Mesothelial cell of epicardium (in vitro differentiated cells): ENCODE data around the gene SOX14. TPM values are rescaled to one million over a fixed set of nuclear protein-coding genes. Genes with fewer than 3 reads are reported as not detected.

ENCODE experiments used
- DNase-seq, 2 experiments: peaks; one replicate each; pipeline ENCODE4 v3.0.0; 2021; ENCODE audit warnings: low spot score in 2 of 2; ENCODE audit not compliant: unreplicated experiment in 2 of 2
- H3K27ac Mint-ChIP-seq: 2 replicates; pipeline ENCODE4 v1.8.0; 2021; ENCODE audit warnings: mixed read lengths
- H3K27me3 Mint-ChIP-seq: 2 replicates; pipeline ENCODE4 v1.8.0; 2021; ENCODE audit warnings: low read depth, mixed read lengths
- H3K36me3 Mint-ChIP-seq: 2 replicates; pipeline ENCODE4 v1.8.0; 2021; ENCODE audit warnings: mixed read lengths
- H3K4me1 Mint-ChIP-seq: 2 replicates; pipeline ENCODE4 v1.8.0; 2021; ENCODE audit warnings: mixed read lengths
- H3K4me3 Mint-ChIP-seq: 2 replicates; pipeline ENCODE4 v1.8.0; 2021; ENCODE audit warnings: mild to moderate bottlenecking, moderate library complexity, mixed read lengths
- H3K9me3 Mint-ChIP-seq: 2 replicates; pipeline ENCODE4 v1.8.0; 2021; ENCODE audit warnings: mixed read lengths
- total RNA-seq: library from RNA; stranded (reverse); gene quantifications from 3 replicates; pipeline ENCODE4 v1.2.1, GENCODE V29; 2021
- TF ChIP-seq, protein P1 (sequence below): fragments of 200-600 bp; sonication (generic); IDR thresholded peaks from one replicate; pipeline ENCODE4 v1.5.0; 2021; ENCODE audit warnings: antibody characterized with exemption; ENCODE audit not compliant: unreplicated experiment

SOX14 gene
- total RNA-seq, 1 donor from 2014 or later: 0.18 TPM

DNA sequence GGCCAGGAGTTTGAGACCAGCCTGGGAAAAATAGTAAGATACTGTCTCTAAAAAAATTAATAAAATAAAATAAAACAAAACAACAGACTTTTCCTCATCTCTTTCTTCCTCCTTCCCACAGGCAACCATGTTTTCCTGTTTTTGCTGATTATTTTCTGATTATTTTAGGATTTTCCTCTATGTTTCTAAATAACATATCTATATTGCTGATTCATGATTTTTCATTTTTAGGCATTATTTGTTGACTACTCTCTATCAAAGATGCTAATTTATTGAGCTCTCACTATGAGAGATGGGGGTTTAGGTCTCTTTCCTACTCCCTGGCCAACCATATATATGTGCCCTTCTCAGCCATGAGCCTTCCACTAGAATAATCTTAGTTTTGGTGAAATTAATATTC, 45.4 kb downstream of the SOX14 start:
- peaks cover 3% of the 10 kb centered on the region for H3K9me3 Mint-ChIP-seq
- DNase-seq: no peak
- no peak overlapping the region for H3K4me3 Mint-ChIP-seq
- TF ChIP-seq, protein P1, sequence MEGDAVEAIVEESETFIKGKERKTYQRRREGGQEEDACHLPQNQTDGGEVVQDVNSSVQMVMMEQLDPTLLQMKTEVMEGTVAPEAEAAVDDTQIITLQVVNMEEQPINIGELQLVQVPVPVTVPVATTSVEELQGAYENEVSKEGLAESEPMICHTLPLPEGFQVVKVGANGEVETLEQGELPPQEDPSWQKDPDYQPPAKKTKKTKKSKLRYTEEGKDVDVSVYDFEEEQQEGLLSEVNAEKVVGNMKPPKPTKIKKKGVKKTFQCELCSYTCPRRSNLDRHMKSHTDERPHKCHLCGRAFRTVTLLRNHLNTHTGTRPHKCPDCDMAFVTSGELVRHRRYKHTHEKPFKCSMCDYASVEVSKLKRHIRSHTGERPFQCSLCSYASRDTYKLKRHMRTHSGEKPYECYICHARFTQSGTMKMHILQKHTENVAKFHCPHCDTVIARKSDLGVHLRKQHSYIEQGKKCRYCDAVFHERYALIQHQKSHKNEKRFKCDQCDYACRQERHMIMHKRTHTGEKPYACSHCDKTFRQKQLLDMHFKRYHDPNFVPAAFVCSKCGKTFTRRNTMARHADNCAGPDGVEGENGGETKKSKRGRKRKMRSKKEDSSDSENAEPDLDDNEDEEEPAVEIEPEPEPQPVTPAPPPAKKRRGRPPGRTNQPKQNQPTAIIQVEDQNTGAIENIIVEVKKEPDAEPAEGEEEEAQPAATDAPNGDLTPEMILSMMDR: no peak
- H3K27me3 Mint-ChIP-seq: peaks cover 6% of the 10 kb centered on the region
- no peaks in the 10 kb centered on the region for H3K36me3 Mint-ChIP-seq
- H3K27ac Mint-ChIP-seq: no peak overlapping the region
- no peaks in the 10 kb centered on the region for H3K4me1 Mint-ChIP-seq

DNA sequence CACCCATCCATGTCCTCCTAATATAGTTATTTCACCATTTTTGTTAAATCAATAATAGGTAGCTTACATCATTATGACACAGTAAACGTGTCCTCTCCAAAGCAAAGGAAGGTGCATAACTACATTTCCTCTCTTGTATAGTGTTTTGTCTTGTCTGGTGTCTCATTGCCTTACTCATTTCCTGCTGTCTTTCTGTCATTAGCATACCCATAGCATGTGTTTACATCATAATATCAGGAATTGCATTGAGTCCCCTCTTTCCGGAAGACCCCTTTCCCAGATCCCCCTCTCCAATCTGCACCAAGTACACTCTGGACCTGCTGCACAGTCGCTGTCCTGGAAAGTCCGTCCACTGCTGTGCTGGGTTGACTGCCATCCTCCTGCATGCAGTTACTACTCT, 47.9 kb downstream of the SOX14 start:
- no peak for DNase-seq
- TF ChIP-seq, protein P1: no peak
- H3K4me3 Mint-ChIP-seq: no peak overlapping the region
- peaks cover 6% of the 10 kb centered on the region for H3K27me3 Mint-ChIP-seq
- H3K36me3 Mint-ChIP-seq: no peaks in the 10 kb centered on the region
- no peak overlapping the region for H3K27ac Mint-ChIP-seq
- no peaks in the 10 kb centered on the region for H3K9me3 Mint-ChIP-seq
- no peaks in the 10 kb centered on the region for H3K4me1 Mint-ChIP-seq

DNA sequence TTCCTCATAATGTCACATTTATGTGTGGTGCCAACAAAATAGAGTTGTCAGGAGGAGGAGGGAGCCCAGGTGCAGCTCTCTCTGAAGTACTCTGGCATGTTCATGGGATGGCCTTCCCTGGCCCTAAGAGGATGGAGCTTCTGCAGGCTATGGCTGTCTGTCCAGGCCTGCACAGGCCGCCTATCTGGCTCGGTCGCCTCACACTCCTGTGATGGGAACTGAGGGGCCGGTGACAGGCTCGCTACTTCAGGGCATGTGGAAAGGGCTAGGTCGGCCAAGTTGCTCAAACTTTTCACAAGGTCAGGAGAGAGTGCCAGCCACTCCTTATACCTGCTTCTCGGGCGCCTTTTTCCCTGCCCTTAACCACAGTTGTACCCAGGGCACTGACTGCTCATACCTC, 51.1 kb downstream of the SOX14 start:
- TF ChIP-seq, protein P1: no peak
- H3K4me3 Mint-ChIP-seq: no peak overlapping the region
- peaks cover 4% of the 10 kb centered on the region for H3K27me3 Mint-ChIP-seq
- H3K36me3 Mint-ChIP-seq: no peaks in the 10 kb centered on the region
- DNase-seq: no peak
- H3K27ac Mint-ChIP-seq: no peak overlapping the region
- peaks cover 3% of the 10 kb centered on the region for H3K9me3 Mint-ChIP-seq
- H3K4me1 Mint-ChIP-seq: no peaks in the 10 kb centered on the region

Other genes with a start within 250 kb of the SOX14 start
- not detected in 3 replicates for gene CLDN18, start 245.8 kb downstream of the SOX14 start, total RNA-seq